ENCODE measurements around the gene MVD.

DNA sequence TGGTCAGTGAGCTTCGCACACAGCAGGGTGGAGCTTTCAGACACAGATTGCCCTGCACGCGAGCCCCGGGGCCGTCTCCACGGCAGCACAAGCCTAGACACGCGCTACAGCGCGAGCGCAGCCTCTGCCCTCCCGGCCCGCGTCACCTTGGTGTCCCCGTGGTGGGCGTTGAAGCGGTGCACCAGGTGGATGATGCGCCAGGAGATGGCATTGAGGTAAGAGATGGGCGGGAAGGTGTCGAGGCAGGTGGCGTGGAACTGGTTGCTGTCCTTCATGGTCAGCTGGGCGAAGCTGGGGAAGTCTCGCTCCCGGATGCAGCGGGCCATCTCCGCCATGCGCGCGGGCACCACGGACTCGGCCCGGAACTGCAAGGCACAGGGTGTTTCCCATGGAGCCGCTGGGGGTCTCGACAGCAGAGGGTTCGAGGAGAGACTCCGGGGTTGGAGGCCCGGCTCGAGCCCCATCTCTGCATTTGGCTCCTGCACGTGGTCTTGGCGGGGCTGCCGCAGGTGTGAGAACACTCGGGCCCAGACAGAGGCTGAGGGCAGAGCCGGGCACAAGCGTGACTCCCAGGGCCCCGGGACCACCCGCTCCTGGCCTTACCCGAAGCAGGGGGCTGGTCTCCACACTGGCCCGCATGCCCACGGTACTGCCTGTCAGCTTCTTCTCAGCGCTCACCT lies 7.7 kb downstream of the MVD start:
- TF ChIP-seq JUND (CRISPR knock-in tag; IDR thresholded peaks at IDR 0.05) (no peak), SP1 (IDR thresholded peaks at IDR 0.05) (no peak), SP1 (CRISPR knock-in tag; IDR thresholded peaks at IDR 0.05) (no peak), ZFP1 (CRISPR knock-in tag; IDR thresholded peaks at IDR 0.05) (no peak), ZMYM2 (CRISPR knock-in tag; IDR thresholded peaks at IDR 0.05) (no peak), ZNF30 (CRISPR knock-in tag; IDR thresholded peaks at IDR 0.05) (no peak)
- TF ChIP-seq, protein P1, sequence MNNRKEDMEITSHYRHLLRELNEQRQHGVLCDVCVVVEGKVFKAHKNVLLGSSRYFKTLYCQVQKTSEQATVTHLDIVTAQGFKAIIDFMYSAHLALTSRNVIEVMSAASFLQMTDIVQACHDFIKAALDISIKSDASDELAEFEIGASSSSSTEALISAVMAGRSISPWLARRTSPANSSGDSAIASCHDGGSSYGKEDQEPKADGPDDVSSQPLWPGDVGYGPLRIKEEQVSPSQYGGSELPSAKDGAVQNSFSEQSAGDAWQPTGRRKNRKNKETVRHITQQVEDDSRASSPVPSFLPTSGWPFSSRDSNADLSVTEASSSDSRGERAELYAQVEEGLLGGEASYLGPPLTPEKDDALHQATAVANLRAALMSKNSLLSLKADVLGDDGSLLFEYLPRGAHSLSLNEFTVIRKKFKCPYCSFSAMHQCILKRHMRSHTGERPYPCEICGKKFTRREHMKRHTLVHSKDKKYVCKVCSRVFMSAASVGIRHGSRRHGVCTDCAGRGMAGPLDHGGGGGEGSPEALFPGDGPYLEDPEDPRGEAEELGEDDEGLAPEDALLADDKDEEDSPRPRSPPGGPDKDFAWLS (CRISPR knock-in tag; IDR thresholded peaks at IDR 0.05; ENCODE audit: borderline replicate concordance): no peak
- TF ChIP-seq, protein P2, sequence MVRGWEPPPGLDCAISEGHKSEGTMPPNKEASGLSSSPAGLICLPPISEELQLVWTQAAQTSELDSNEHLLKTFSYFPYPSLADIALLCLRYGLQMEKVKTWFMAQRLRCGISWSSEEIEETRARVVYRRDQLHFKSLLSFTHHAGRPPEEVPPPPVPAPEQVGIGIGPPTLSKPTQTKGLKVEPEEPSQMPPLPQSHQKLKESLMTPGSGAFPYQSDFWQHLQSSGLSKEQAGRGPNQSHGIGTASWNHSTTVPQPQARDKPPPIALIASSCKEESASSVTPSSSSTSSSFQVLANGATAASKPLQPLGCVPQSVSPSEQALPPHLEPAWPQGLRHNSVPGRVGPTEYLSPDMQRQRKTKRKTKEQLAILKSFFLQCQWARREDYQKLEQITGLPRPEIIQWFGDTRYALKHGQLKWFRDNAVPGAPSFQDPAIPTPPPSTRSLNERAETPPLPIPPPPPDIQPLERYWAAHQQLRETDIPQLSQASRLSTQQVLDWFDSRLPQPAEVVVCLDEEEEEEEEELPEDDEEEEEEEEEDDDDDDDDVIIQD (CRISPR knock-in tag; IDR thresholded peaks at IDR 0.05; ENCODE audit: low read depth): no peak

Measured in HepG2 (cell line).